HG02852 (cell line): ENCODE results near the gene CHP2.
"Not testable (repeated sequence)": the region's sequence is repeated elsewhere in the genome, so short reads cannot be mapped to it uniquely, and the experiment has no call there.

ENCODE experiments used
- ATAC-seq: cut with Tn5 transposase; IDR thresholded peaks from one replicate; pipeline ENCODE4 v1.9.1; 2021; ENCODE audit warnings: mild to moderate bottlenecking, moderate library complexity; ENCODE audit not compliant: unreplicated experiment

The CHP2 gene

DNA sequence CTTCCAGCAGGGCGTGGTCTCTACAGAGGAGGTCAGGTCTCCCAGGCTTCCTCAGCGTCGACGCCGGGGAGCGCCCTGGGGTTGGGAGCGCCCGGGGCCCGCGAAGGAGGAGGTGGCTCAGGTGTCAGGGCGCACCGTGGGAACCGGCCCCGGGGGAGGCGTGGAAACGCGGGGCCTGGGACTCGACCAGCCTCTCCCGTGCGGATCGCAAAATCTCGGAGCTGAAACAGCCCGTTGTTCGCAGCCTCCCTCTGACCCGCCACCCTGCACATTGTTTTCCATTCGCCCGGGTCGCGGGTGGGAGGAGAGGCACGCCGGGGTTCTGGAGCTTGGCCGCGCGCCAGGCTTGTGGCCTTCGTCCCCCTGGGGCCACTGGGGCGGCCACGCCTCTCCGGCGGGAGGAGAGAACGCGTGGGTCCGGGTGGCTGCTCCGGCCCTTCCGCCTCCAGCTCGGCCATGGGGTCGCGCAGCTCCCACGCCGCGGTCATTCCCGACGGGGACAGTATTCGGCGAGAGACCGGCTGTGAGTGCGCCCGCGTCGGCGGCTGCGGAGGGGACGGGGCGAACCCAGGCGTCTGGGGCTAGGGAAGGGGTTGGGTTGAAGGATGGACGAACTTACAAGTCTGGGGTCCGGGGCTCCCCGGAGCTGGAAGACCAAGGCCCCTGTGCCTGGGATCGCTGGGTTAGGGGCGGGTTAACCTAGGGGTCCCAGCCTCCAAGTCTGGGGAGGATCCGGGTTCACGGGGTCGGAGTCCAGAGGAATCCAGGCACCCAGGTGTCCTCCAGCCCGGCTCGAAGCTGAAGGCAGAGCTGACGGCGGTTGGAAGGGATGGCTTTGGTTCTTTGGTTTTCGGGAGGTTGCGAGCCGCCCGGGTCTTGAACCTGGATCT, at the start of gene CHP2:
Gene CHP2 (plus strand): TSS at position 433 of the 890 bp plus-strand sequence. CDS start 24 bp downstream, at position 457.
- ATAC-seq = no peak

GRCh38 chr16:23705517-23705902, 49.3 kb upstream of the CHP2 start:
- no peak for ATAC-seq

DNA sequence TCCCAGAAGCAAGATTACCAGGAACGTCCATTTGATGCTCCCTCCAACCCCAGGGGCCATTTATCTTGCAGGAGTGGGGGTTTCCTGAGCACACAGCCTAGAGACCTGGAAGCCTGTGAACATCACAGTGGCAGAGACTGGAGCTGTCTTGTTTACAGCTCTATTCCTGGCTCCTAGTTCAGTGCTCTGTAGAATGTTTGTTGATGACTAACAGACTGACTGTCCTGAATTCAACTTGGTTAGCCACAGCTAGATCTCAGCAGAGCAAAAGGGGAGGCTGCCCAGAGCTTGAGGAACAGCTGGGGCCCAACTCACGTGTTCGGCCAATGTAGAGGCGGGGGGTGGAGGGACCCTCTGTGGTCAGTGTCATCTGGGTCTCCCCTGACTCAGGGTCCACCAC, 48.4 kb upstream of the CHP2 start:
- no peak for ATAC-seq

DNA sequence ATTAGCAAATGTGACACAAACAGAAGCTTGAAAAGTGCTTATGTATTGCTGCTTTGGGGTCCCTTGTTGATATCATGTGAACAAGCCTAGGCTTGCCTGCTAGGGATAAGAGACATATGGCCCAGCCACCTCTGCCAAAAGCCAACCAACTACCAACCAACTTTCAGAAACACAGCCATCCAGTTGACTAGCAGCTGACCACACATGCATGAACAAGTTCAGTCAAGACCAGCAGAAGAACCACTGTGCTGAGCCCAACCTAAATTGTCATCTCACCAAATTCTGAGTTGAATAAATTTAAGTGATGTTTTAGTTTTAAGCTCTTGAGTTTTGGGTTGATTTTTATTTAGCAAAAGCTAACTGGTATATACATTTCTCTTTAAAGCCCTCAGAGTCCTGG, 45.3 kb upstream of the CHP2 start:
- ATAC-seq = no peak

DNA sequence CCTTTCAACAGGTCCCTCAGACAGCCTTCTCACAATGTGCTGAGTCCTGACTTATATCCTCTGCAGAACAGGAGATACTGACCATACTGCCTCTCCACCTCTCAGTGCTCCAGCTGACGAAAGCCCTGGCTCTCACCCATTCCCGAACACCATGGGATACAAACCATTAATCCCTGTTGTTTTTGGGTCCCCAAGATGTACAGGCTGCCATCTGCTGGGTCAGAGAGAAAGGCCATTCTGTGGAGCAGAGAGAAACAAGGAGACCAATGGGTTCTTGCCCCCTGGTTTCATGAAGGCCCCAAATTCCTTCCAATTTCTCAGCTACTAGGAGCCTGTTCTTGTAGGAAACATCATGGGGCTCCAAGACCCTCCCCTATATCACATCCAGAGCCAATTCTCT, 44.8 kb upstream of the CHP2 start:
- no peak for ATAC-seq

DNA sequence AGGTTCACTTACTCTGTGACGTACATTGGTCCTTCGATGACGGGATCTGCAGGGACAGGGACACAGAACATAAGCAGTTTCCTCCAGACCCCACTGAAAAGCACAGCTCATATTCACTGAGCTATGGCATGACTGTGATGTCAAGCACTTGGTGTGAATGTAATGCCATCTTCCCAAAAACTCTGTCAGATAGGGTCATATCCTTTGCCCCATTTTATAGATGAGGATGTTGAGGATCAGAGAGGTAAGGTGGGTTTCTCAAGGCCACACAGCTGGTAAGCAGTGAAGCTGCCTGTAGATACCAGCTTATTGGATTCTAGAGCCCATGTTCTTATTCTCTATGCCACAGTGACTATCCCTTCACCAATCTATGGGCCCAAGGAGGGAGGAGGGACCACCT, 44.3 kb upstream of the CHP2 start:
- no peak for ATAC-seq

DNA sequence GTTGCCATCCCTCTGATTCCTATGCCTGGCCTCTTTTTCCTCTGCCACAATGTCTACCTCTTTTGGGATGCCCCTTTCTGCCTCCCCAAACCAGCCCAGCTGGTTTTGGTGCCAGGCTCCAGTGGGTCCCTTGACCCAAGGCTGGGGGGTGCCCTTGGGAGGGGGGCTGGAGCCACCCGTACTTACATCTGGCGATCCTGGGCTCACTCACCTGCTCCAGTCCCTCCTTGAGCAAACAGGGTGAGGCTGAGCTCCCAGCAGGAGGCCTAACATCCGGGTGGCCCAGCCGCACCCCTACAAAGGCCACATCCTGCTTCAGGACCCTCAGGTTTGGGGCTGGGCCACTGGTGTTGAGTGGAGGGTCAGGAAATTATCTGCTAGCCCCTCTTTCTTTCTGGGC, 43.0 kb upstream of the CHP2 start:
- ATAC-seq = no peak

DNA sequence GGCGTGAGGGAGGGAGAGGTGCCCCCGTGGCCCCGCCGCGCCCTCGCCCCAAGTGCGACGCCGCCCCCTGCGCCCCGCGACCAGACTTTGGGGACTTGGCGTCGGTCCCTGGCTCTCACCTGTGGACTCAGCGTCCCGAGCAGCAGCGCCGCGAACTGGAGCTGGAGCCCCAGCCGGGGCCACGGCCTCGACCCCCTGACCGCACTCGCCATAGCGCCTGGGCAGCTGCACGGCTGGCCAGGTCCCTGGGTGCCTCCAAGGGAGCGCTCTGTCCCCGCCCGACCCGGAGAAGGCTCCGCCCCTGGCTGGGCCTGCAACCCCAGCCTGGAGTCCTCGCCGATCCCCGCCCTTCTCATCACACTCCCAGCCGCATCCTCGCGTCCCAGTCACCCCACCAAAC, 41.9 kb upstream of the CHP2 start, which contains the start of gene ERN2:
Gene ERN2 (minus strand): TSS at position 247 of the 400 bp plus-strand sequence. CDS start 35 bp downstream, at position 212.
- no peak for ATAC-seq

- no peak for ATAC-seq
Observed at GRCh38 chr16:23716484-23716883, 38.3 kb upstream of the CHP2 start.

DNA sequence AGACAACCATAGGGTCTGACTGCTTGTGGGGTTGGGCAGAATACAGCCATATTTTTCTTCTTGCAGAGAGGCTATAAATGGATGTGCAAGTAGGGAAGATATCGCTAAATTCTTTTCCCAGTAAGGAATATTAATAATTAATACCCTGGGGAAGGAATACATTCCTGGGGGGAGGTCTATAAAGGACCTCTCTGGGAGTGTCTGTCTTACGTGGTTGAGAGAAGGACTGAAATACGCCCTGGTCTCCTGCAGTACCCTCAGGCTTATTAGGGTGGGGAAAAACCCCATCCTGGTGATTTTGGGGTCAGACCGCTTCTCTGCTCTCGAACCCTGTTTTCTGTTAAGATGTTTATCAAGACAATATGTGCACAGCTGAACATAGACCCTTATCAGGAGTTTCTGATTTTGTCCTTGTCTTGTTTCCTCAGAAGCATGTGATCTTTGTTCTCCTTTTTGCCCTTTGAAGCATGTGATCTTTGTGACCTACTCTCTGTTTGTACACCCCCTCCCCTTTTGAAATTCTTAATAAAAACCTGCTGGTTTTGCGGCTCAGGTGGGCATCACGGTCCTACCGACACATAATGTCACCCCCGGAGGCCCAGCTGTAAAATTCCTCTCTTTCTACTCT, 32.1 kb upstream of the CHP2 start:
- ATAC-seq = not testable (repeated sequence)

- no peak for ATAC-seq
Observed at GRCh38 chr16:23724096-23724784, 30.6 kb upstream of the CHP2 start.

DNA sequence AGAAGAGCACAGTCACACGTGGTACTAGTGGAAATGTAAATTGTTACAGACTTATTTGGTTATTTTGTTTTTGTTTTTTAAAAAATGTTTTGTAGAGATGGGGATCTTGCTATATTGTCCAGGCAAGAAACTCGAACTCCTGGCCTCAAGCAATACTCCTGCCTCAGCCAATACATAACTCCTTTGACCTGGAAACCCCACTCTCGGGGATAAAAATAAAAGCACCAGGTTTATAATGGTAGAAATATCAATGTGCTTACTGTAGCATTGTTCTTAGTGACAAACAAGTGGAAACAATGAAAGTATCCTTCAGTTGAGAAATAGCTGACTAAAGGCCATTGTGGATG, 30.1 kb upstream of the CHP2 start:
- no peak for ATAC-seq

- no peak for ATAC-seq
Observed at GRCh38 chr16:23726710-23727109, 28.1 kb upstream of the CHP2 start.

GRCh38 chr16:23728112-23728477, 26.7 kb upstream of the CHP2 start:
- ATAC-seq = no peak

- no peak for ATAC-seq
Observed at GRCh38 chr16:23729503-23730424, 25.1 kb upstream of the CHP2 start.

- ATAC-seq = no peak
Observed at GRCh38 chr16:23734176-23734893, 20.5 kb upstream of the CHP2 start.

- ATAC-seq = not testable (repeated sequence)
Observed at GRCh38 chr16:23737423-23738028, 17.3 kb upstream of the CHP2 start.

- no peak for ATAC-seq
Observed at GRCh38 chr16:23739516-23739915, 15.3 kb upstream of the CHP2 start.

- ATAC-seq = no peak
Observed at GRCh38 chr16:23741675-23742303, 13.0 kb upstream of the CHP2 start.
